C4-2B (cell line): ENCODE data around the gene AJUBA.
A peak's percentile ranks its signal among the peaks of the same experiment; 100 is the strongest.
"Not testable (repeated sequence)": the region's sequence is repeated elsewhere in the genome, so short reads cannot be mapped to it uniquely, and the experiment has no call there.

Experiments
- H3K27ac ChIP-seq: fragments of 450-650 bp; 2 replicates; pipeline ENCODE4 v1.5.1; 2017
- ZFX ChIP-seq: fragments of 450-650 bp; IDR thresholded peaks from 2 replicates; pipeline ENCODE4 v1.6.1; 2017
- TF ChIP-seq, protein P1 (sequence below): fragments of 450-650 bp; conservative IDR thresholded peaks from 2 replicates; pipeline ENCODE4 v1.5.1; 2017; ENCODE audit warnings: mild to moderate bottlenecking

AJUBA gene

DNA sequence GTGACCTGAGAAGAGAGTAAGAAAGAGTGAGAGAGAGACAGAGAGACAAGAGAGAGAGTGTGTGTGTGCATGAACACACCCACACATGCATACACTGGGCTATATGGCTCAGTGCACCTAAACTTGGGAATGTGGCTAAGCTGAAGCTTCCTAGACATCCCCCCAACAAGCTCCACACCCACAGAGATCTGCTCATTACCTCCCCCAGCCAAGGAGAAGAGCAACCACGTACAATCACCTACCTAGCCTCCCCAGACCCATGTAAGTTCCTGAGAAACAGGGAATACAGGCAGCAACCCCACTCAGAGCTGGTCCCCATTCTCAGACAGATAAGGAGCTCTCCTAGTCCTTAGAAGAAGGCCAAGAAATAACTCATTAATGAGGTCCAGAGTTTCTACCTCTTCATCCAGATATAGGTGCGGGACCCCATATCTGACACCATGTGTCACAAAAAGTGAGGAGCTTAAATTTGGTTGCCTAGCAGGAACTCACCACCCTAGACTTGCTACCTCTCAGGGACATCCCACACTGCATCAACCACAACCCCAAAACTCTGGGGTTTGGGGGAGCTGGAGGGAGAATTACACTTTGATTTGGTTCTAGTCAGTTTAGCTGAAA, 9.9 kb downstream of the AJUBA start:
- no peak for TF ChIP-seq ZFX
- TF ChIP-seq, protein P1, sequence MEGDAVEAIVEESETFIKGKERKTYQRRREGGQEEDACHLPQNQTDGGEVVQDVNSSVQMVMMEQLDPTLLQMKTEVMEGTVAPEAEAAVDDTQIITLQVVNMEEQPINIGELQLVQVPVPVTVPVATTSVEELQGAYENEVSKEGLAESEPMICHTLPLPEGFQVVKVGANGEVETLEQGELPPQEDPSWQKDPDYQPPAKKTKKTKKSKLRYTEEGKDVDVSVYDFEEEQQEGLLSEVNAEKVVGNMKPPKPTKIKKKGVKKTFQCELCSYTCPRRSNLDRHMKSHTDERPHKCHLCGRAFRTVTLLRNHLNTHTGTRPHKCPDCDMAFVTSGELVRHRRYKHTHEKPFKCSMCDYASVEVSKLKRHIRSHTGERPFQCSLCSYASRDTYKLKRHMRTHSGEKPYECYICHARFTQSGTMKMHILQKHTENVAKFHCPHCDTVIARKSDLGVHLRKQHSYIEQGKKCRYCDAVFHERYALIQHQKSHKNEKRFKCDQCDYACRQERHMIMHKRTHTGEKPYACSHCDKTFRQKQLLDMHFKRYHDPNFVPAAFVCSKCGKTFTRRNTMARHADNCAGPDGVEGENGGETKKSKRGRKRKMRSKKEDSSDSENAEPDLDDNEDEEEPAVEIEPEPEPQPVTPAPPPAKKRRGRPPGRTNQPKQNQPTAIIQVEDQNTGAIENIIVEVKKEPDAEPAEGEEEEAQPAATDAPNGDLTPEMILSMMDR = no peak
- H3K27ac ChIP-seq = no peak overlapping the region

DNA sequence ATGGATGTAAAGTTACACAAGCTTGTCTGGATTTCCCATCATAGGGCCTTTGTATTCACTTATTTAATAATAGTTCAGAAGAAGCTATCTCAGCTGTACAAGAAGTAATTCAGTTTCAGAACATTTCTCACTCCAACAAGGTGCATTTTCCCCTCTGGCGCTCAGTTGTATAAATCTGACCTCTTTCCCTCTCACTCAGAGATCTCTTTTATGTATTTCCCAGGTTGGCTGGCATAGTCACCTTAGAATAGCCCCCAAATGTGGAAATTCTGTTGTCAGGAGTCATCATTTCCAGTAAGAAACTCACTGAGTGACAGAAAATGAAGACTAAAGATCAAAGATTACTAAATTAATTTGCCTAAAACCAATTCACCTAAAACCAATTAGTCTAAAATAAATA, 11.2 kb downstream of the AJUBA start:
- H3K27ac ChIP-seq = no peak overlapping the region
- TF ChIP-seq, protein P1 = no peak
- no peak for TF ChIP-seq ZFX

DNA sequence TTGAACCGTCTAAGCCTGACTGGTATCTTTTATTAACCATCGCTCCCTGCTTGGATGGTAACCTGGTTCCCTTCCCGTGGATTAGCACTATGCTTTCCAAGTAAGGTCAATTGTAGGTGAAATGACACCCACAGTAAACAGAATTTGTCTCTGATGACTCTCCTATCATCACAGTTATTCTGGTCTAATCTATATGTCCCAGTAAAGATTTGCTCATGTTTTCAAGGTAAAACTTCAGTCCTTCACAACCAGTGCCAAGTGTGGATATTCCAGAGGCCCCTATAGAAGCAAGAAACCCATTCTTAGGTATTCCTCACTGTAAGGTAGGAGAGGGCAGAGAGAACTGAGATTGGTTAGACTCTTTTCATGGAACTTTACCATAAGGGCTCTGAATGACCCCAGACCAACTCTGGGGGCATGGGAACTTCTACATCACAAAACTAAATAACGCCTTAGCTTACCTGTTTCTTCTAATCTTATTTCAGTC, 15.5 kb downstream of the AJUBA start:
- H3K27ac ChIP-seq = no peak overlapping the region
- TF ChIP-seq, protein P1 = no peak
- TF ChIP-seq ZFX = no peak

DNA sequence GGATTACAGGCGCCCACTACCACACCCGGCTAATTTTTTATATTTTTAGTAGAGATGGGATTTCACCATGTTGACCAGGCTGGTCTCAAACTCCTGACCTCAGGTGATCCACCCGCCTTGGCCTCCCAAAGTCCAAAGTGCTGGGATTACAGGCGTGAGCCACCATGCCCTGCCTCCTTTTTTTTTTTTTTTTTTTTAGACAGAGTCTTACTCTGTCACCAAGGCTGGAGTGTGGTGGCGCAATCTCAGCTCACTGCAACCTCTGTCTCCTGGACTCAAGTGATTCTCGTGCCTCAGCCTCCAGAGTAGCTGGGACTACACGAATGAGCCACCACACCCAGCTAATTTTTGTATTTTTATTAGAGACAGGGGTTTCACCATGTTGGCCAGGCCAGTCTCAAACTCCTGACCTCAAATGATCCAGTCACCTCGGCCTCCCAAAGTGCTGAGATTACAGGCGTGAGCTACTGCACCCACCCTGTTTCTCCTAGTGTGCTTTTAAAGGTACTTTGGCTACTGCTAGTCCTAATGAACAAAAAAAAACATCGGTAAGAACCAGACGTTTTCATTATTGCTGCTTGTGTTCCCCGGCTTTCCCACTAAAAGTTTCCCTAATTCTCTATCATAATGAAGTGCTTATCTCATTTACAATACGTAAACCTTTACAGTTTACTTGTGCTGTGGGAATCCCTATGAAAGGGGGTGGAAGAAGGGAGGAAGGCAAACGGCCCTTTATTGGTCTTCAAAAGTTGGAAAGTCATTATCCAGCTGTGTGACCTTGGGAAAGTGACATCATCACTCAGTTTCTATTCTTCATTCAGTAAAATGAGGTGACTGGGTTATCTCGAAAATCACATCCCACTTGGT, 16.2 kb downstream of the AJUBA start:
- H3K27ac ChIP-seq = not testable (repeated sequence)

DNA sequence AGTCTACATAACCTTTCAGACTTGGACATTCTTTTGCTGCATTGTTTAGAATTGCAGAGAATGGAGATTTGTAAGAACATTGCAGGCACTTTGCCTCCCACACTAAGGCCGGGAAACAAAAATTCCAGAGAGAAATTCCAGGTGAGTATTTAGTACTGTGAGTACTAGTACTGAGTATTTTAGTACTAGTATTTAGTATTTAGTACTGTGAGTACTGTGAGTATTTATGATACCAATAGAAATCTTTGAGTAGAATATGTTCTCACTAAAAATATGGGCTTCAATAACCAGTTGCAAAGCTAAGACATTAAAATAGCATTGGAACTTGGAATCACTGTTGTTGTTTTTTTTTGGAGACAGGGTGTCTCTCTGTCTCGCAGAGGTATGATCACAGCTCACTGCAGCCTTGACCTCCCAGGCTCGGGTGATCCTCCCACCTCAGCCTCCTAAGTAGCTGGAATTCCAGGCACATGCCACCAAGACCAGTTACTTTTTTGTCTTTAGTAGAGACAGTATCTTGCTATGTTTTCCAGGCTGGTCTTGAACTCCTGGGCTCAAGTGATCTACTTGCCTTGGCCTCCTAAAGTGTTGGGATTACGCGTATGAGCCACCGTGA, 20.2 kb downstream of the AJUBA start:
- TF ChIP-seq, protein P1 = no peak
- no peak for TF ChIP-seq ZFX
- H3K27ac ChIP-seq = no peak overlapping the region

DNA sequence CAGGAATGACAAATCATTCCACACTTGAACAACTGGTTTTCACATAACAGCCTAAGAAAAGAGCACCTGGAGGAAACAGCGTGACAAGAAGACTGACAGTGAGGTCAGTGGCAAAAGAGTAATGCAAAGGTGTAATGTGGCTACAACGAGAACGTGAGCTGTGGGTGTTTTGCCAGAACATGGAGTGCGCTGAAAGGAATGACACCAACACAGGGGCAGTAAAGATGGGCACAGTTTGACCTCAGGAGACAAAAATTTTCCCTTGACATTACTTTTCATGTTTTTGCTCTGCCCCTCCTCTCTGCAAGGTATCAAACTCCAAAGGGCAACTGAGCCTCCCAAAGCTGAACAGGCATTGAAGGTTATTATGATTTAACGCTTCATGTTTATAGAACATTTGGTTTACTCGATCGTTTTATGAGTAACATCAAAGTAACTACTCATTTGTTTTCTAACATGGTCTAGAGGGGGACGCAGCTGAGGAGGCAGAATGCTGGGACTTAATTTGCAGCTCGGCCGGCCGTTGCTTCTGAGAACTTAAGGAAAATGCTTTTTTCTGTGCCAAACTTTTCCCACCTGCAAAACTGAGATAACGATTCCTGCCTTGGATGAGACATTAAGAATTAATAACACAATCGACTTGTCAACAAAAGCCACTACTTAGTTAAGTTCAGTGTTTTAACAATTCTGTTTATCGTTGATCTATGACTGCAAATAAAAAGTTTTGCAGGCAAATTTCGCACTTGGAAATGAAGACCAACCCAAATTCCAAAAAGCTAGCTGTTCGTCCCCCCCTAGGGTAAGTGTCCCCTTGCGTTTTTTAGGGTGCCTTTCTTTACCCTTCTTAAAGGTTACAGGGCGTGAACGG, 26.4 kb downstream of the AJUBA start:
- TF ChIP-seq ZFX = no peak
- TF ChIP-seq, protein P1 = no peak
- H3K27ac ChIP-seq = peak overlapping the region; percentile 93

DNA sequence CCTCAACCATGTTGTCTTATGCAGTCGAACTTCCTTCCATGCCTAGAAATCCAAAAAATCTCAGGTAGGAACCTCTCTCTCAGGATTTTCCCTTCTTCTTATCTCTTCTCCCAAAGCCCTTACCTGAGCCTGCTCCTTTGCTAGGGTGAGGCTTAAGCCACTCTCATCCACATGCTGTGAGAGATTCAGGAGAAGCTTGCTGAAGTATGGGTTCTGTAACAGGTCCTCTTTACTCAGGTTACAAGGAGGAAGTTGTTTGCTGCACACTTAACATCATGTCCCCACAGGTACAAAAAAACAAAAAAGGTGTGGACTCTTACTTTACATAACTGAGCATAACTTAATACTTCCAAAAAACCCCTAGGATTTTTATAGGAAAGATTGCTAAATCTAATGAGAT, 29.9 kb downstream of the AJUBA start:
- H3K27ac ChIP-seq = no peak overlapping the region

DNA sequence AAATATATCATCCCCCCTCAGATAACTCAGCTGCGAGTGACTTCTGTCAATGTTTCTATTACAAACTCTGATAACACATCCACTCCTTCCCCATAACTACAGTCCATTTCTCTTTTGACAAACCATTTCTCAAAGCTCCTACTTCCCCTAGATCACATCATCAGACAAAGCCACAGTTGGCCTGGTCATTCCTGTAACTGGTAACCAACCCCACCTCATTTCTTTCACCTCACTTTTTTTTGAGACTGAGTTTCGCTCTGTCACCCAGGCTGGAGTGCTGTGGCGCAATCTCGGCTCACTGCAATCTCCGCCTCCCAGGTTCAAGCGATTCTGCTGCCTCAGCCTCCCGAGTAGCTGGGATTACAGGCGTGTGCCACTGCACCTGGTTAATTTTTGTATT, 30.6 kb downstream of the AJUBA start:
- not testable (repeated sequence) for H3K27ac ChIP-seq

More for the DNA sequence above, 29.9 kb downstream of the AJUBA start:
- TF ChIP-seq ZFX = no peak
- TF ChIP-seq, protein P1 = no peak
